ENCODE results near the gene SLC2A6. TPM values are rescaled to one million over a fixed set of nuclear protein-coding genes. Genes with fewer than 3 reads are reported as not detected.

SLC2A6 gene
- total and polyA plus RNA-seq, 2 of the 8 experiments (the other 6 are each of a cell fraction or from before 2014, with no cell fraction given) = 16.6 to 17.8 TPM

DNA sequence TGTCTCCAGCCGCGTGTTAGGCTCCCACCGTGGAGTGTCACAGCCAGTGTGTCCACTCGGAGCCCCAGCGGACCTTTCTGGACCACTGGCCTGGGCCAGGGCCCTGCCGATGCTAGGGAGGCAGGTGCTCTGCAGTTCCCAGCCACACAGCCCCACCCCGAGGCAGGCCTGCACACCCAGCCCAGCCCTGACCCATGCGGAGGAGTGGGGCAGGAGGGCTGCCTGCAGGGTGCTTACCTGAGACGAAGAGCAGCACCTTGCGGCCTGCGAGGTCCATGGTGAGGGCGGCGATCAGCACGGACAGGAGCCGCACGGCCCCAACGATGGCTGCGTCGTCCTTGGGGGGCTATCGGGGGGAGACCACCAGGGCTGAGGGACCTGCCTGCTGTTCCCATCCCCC, 5.2 kb downstream of the SLC2A6 start:
- 92% methylated on average over 16 of the region's 20 CpGs; no CpG with 5 or more reads in 1 of the 2 experiments for WGBS, 2 experiments (ENCODE audit: extremely low coverage in 1 of 2, insufficient coverage in 1 of 2, insufficient read length in 1 of 2, insufficient replicate concordance in 2 of 2, low coverage in 1 of 2, low lambda C conversion rate in 2 of 2, missing lambda C conversion rate in 1 of 2)
- Histone ChIP-seq H2BK15ac (ENCODE audit: low read length) (no peak overlapping the region), H3K18ac (ENCODE audit: extremely low read depth, low read length) (no peak overlapping the region), H4K5ac (ENCODE audit: insufficient read length, low read depth, low read length) (no peak overlapping the region), H3K4ac (replicated peaks; ENCODE audit: insufficient read length, low read depth, low read length) (no peak overlapping the region), H3K4me1 (replicated peaks in 1 of 4; ENCODE audit: control insufficient read depth in 3 of 4, insufficient read depth in 4 of 4, low read length in 3 of 4) (peaks cover 0 to 7% (median 3%) of the 10 kb centered on the region in 4 experiments; a peak in 5 of 7 replicates), H2BK120ac (replicated peaks; ENCODE audit: low read depth, low read length) (no peak overlapping the region), H3K56ac (replicated peaks; ENCODE audit: insufficient read length, low read depth, low read length) (no peak overlapping the region), H3K27me3 (replicated peaks in 1 of 4; ENCODE audit: control insufficient read depth in 3 of 4, extremely low read depth in 1 of 4, insufficient read depth in 3 of 4, low read length in 3 of 4) (no peaks in the 10 kb centered on the region), H3K9ac (replicated peaks in 1 of 4; ENCODE audit: extremely low read depth in 1 of 4, low read depth in 3 of 4, low read length in 3 of 4) (no peak overlapping the region), H4K91ac (replicated peaks; ENCODE audit: insufficient read length, low read length) (no peak overlapping the region), H2BK12ac (ENCODE audit: low read depth, low read length) (no peak overlapping the region), H3K4me2 (ENCODE audit: insufficient read depth in 1 of 2, low read depth in 2 of 2, low read length in 2 of 2) (no peak overlapping the region), H4K8ac (ENCODE audit: extremely low read depth, insufficient read depth, low read length) (no peak overlapping the region; the same call in 1 of the 2 replicates), H3K23ac (ENCODE audit: insufficient read length) (no peak overlapping the region), H2AFZ (ENCODE audit: low read length) (no peak overlapping the region), H2BK5ac (ENCODE audit: low read depth, low read length) (no peak overlapping the region), H2BK20ac (ENCODE audit: low read length) (no peak overlapping the region), H3K14ac (ENCODE audit: insufficient read length) (no peak overlapping the region), H2AK5ac (ENCODE audit: low read depth, low read length) (no peak overlapping the region), H4K20me1 (replicated peaks in 1 of 2; ENCODE audit: control insufficient read depth in 1 of 2, insufficient read depth in 2 of 2, low read length in 2 of 2) (peaks cover 4 to 34% of the 10 kb centered on the region in 2 experiments), H3K27ac (ENCODE audit: low read depth, low read length) (no peak overlapping the region), H3K9me3 (ENCODE audit: insufficient read depth in 2 of 2, low read depth in 1 of 2, low read length in 1 of 2) (no peaks in the 10 kb centered on the region), H3K36me3 (ENCODE audit: control insufficient read depth in 2 of 4, insufficient read depth in 4 of 4, low read length in 3 of 4) (peaks cover 0 to 26% (median 6%) of the 10 kb centered on the region in 4 experiments; a peak in 5 of 8 replicates), H3K79me2 (ENCODE audit: control insufficient read depth in 1 of 2, insufficient read depth in 2 of 2, low read length in 2 of 2) (peaks cover 0 to 6% of the 10 kb centered on the region in 2 experiments; a peak in 1 of 4 replicates), H3K4me3 (ENCODE audit: extremely low read depth in 1 of 4, insufficient read depth in 2 of 4, low read depth in 3 of 4, low read length in 4 of 4) (no peak overlapping the region), H3K79me1 (ENCODE audit: low read depth, low read length) (peaks cover 2% of the 10 kb centered on the region), H3K23me2 (ENCODE audit: low read depth, low read length) (peaks cover 2% of the 10 kb centered on the region; the same call in 1 of the 2 replicates)
- ChIA-PET POLR2A (ENCODE audit: partially characterized antibody) (interaction anchor here (1.1 kb wide), 1 partner anchor 10 kb away, joined by 4 read pairs; no protein-coding TSS in a partner anchor), CTCF (ENCODE audit: partially characterized antibody) (interaction anchor here (0.7 to 1.9 kb wide), 6 partner anchors 10 to 107 kb away, joined by 3 to 8 read pairs (median 4); no protein-coding TSS in a partner anchor)
- no peak for FAIRE-seq
- no peak for DNase-seq (ENCODE audit: low read depth in 1 of 2, low spot score in 2 of 2)
- TF ChIP-seq CREB1 (IDR thresholded peaks at IDR 0.05) (no peak), RBBP5 (IDR thresholded peaks at IDR 0.05; ENCODE audit: borderline replicate concordance, low read depth, low read length) (no peak), TBP (IDR thresholded peaks at IDR 0.05; ENCODE audit: low read depth, low read length) (no peak)
